Measurements from ENCODE around the gene PDF. TPM values are rescaled to one million over a fixed set of nuclear protein-coding genes. Genes with fewer than 3 reads are reported as not detected.
"Not testable (repeated sequence)": the region's sequence is repeated elsewhere in the genome, so short reads cannot be mapped to it uniquely, and the experiment has no call there.

PDF gene
- total and polyA plus RNA-seq, 4 donors = 3.6 to 6.0 (median 4.9) TPM

GRCh38 chr16:69366431-69366830 is 36.0 kb upstream of the PDF start:
- Histone ChIP-seq H3K27ac (ENCODE audit: low read depth in 1 of 2, low read length in 2 of 2) (no peak overlapping the region), H3K27me3 (ENCODE audit: control insufficient read depth in 1 of 2, insufficient read depth in 2 of 2, low read length in 1 of 2) (no peaks in the 10 kb centered on the region), H3K9me3 (ENCODE audit: control insufficient read depth, low read length) (no peaks in the 10 kb centered on the region), H3K36me3 (ENCODE audit: control insufficient read depth in 1 of 2, insufficient read depth in 2 of 2, low read length in 1 of 2) (peaks cover 10 to 11% of the 10 kb centered on the region in 2 donors), H3K4me3 (ENCODE audit: low read length in 2 of 2) (no peak overlapping the region), H3K4me1 (ENCODE audit: control insufficient read depth in 1 of 2, insufficient read depth in 2 of 2, low read length in 2 of 2) (no peaks in the 10 kb centered on the region)
- whole genome bisulfite sequencing, 2 donors = 88 to 89% methylated on average over 7 of the region's 7 CpGs
- intact Hi-C loops (cut with DNase I) = no loop called here
- no peak for ATAC-seq (ENCODE audit: low FRiP score)
- DNase-seq = no peak

GRCh38 chr16:69365901-69366300 is 35.5 kb upstream of the PDF start:
- intact Hi-C loops (cut with DNase I) = no loop called here
- no peak overlapping the region for H3K4me3 ChIP-seq (ENCODE audit: low read length in 2 of 2)
- 74 to 84% methylated on average over 2 of the region's 2 CpGs for WGBS, 2 donors
- peaks cover 10 to 11% of the 10 kb centered on the region in 2 donors for H3K36me3 ChIP-seq (ENCODE audit: control insufficient read depth in 1 of 2, insufficient read depth in 2 of 2, low read length in 1 of 2)
- H3K27me3 ChIP-seq (ENCODE audit: control insufficient read depth in 1 of 2, insufficient read depth in 2 of 2, low read length in 1 of 2) = no peaks in the 10 kb centered on the region
- no peak for ATAC-seq (ENCODE audit: low FRiP score)
- H3K9me3 ChIP-seq (ENCODE audit: control insufficient read depth, low read length) = no peaks in the 10 kb centered on the region
- H3K27ac ChIP-seq (ENCODE audit: low read depth in 1 of 2, low read length in 2 of 2) = no peak overlapping the region
- H3K4me1 ChIP-seq (ENCODE audit: control insufficient read depth in 1 of 2, insufficient read depth in 2 of 2, low read length in 2 of 2) = no peaks in the 10 kb centered on the region
- DNase-seq = no peak

GRCh38 chr16:69364088-69364487 is 33.7 kb upstream of the PDF start:
- no peaks in the 10 kb centered on the region for H3K4me1 ChIP-seq (ENCODE audit: control insufficient read depth in 1 of 2, insufficient read depth in 2 of 2, low read length in 2 of 2)
- intact Hi-C loops (cut with DNase I) = no loop called here
- H3K36me3 ChIP-seq (ENCODE audit: control insufficient read depth in 1 of 2, insufficient read depth in 2 of 2, low read length in 1 of 2) = peaks cover 8 to 11% of the 10 kb centered on the region in 2 donors

GRCh38 chr16:69363281-69363717 is 32.9 kb upstream of the PDF start:
- Histone ChIP-seq H3K4me3 (ENCODE audit: low read length in 2 of 2) (no peak overlapping the region), H3K27me3 (ENCODE audit: control insufficient read depth in 1 of 2, insufficient read depth in 2 of 2, low read length in 1 of 2) (no peaks in the 10 kb centered on the region), H3K36me3 (ENCODE audit: control insufficient read depth in 1 of 2, insufficient read depth in 2 of 2, low read length in 1 of 2) (peaks cover 7 to 11% of the 10 kb centered on the region in 2 donors), H3K27ac (ENCODE audit: low read depth in 1 of 2, low read length in 2 of 2) (no peak overlapping the region), H3K4me1 (ENCODE audit: control insufficient read depth in 1 of 2, insufficient read depth in 2 of 2, low read length in 2 of 2) (no peaks in the 10 kb centered on the region), H3K9me3 (ENCODE audit: control insufficient read depth, low read length) (no peaks in the 10 kb centered on the region)
- WGBS, 2 donors = 82 to 83% methylated on average over 5 of the region's 5 CpGs
- DNase-seq = no peak
- intact Hi-C loops (cut with DNase I) = no loop called here
- no peak for ATAC-seq (ENCODE audit: low FRiP score)

More at GRCh38 chr16:69364088-69364487, 33.7 kb upstream of the PDF start:
- WGBS, 2 donors = 86 to 89% methylated on average over 2 of the region's 2 CpGs
- H3K27ac ChIP-seq (ENCODE audit: low read depth in 1 of 2, low read length in 2 of 2) = no peak overlapping the region
- DNase-seq = no peak
- no peaks in the 10 kb centered on the region for H3K9me3 ChIP-seq (ENCODE audit: control insufficient read depth, low read length)
- H3K4me3 ChIP-seq (ENCODE audit: low read length in 2 of 2) = no peak overlapping the region
- no peak for ATAC-seq (ENCODE audit: low FRiP score)
- H3K27me3 ChIP-seq (ENCODE audit: control insufficient read depth in 1 of 2, insufficient read depth in 2 of 2, low read length in 1 of 2) = no peaks in the 10 kb centered on the region

- H3K27ac ChIP-seq (ENCODE audit: low read depth in 1 of 2, low read length in 2 of 2); DNase-seq; H3K36me3 ChIP-seq (ENCODE audit: control insufficient read depth in 1 of 2, insufficient read depth in 2 of 2, low read length in 1 of 2); H3K4me1 ChIP-seq (ENCODE audit: control insufficient read depth in 1 of 2, insufficient read depth in 2 of 2, low read length in 2 of 2); intact Hi-C loops (cut with DNase I); H3K27me3 ChIP-seq (ENCODE audit: control insufficient read depth in 1 of 2, insufficient read depth in 2 of 2, low read length in 1 of 2); H3K9me3 ChIP-seq (ENCODE audit: control insufficient read depth, low read length); H3K4me3 ChIP-seq (ENCODE audit: low read length in 2 of 2); ATAC-seq (ENCODE audit: low FRiP score): not testable (repeated sequence)
- WGBS, 2 donors = 97 to 98% methylated on average over 9 of the region's 9 CpGs
Measured at GRCh38 chr16:69360070-69360469, 29.7 kb upstream of the PDF start.

GRCh38 chr16:69351309-69352027 is 21.1 kb upstream of the PDF start, which contains the start of gene TMED6:
TMED6 (minus strand) TSS chr16:69351786; CDS start chr16:69351753, 33 bp downstream.
- H3K9me3 ChIP-seq (ENCODE audit: control insufficient read depth, low read length) = no peaks in the 10 kb centered on the region
- intact Hi-C loops (cut with DNase I) = no loop called here
- ATAC-seq (ENCODE audit: low FRiP score) (no peak), DNase-seq (no peak)
- no peak within 1 kb of the TSS for H3K4me3 ChIP-seq (ENCODE audit: low read length in 2 of 2)
- peaks cover 0 to 6% of the 10 kb centered on the region in 2 donors for H3K36me3 ChIP-seq (ENCODE audit: control insufficient read depth in 1 of 2, insufficient read depth in 2 of 2, low read length in 1 of 2)
- no peaks in the 10 kb centered on the region for H3K27me3 ChIP-seq (ENCODE audit: control insufficient read depth in 1 of 2, insufficient read depth in 2 of 2, low read length in 1 of 2)
- no peak within 1 kb of the TSS for H3K27ac ChIP-seq (ENCODE audit: low read depth in 1 of 2, low read length in 2 of 2)
- H3K4me1 ChIP-seq (ENCODE audit: control insufficient read depth in 1 of 2, insufficient read depth in 2 of 2, low read length in 2 of 2) = no peaks in the 10 kb centered on the region
- 82 to 86% methylated on average over 12 of the region's 12 CpGs for WGBS, 2 donors

- whole genome bisulfite sequencing, 2 donors = 70 to 71% methylated on average over 6 of the region's 6 CpGs
- Histone ChIP-seq H3K27ac (ENCODE audit: low read depth in 1 of 2, low read length in 2 of 2) (no peak overlapping the region), H3K4me3 (ENCODE audit: low read length in 2 of 2) (no peak overlapping the region), H3K4me1 (ENCODE audit: control insufficient read depth in 1 of 2, insufficient read depth in 2 of 2, low read length in 2 of 2) (no peaks in the 10 kb centered on the region), H3K36me3 (ENCODE audit: control insufficient read depth in 1 of 2, insufficient read depth in 2 of 2, low read length in 1 of 2) (peaks cover 0 to 3% of the 10 kb centered on the region in 2 donors), H3K27me3 (ENCODE audit: control insufficient read depth in 1 of 2, insufficient read depth in 2 of 2, low read length in 1 of 2) (no peaks in the 10 kb centered on the region), H3K9me3 (ENCODE audit: control insufficient read depth, low read length) (no peaks in the 10 kb centered on the region)
- intact Hi-C loops (cut with DNase I) = no loop called here
- ATAC-seq (ENCODE audit: low FRiP score) (no peak), DNase-seq (no peak)
Measured at GRCh38 chr16:69350536-69351133, 20.2 kb upstream of the PDF start.

GRCh38 chr16:69349536-69349935 is 19.1 kb upstream of the PDF start:
- no peaks in the 10 kb centered on the region for H3K9me3 ChIP-seq (ENCODE audit: control insufficient read depth, low read length)
- ATAC-seq (ENCODE audit: low FRiP score) = no peak
- H3K27me3 ChIP-seq (ENCODE audit: control insufficient read depth in 1 of 2, insufficient read depth in 2 of 2, low read length in 1 of 2) = no peaks in the 10 kb centered on the region
- no peak overlapping the region for H3K27ac ChIP-seq (ENCODE audit: low read depth in 1 of 2, low read length in 2 of 2)
- no peaks in the 10 kb centered on the region for H3K4me1 ChIP-seq (ENCODE audit: control insufficient read depth in 1 of 2, insufficient read depth in 2 of 2, low read length in 2 of 2)
- peaks cover 0 to 3% of the 10 kb centered on the region in 2 donors for H3K36me3 ChIP-seq (ENCODE audit: control insufficient read depth in 1 of 2, insufficient read depth in 2 of 2, low read length in 1 of 2)
- H3K4me3 ChIP-seq (ENCODE audit: low read length in 2 of 2) = no peak overlapping the region
- DNase-seq = no peak
- intact Hi-C loops (cut with DNase I) = no loop called here
- 84 to 87% methylated on average over 10 of the region's 10 CpGs for WGBS, 2 donors

GRCh38 chr16:69348222-69348621 is 17.8 kb upstream of the PDF start:
- Histone ChIP-seq H3K4me1 (ENCODE audit: control insufficient read depth in 1 of 2, insufficient read depth in 2 of 2, low read length in 2 of 2) (no peaks in the 10 kb centered on the region), H3K27me3 (ENCODE audit: control insufficient read depth in 1 of 2, insufficient read depth in 2 of 2, low read length in 1 of 2) (no peaks in the 10 kb centered on the region), H3K36me3 (ENCODE audit: control insufficient read depth in 1 of 2, insufficient read depth in 2 of 2, low read length in 1 of 2) (peaks cover 2 to 5% of the 10 kb centered on the region in 2 donors), H3K27ac (ENCODE audit: low read depth in 1 of 2, low read length in 2 of 2) (no peak overlapping the region), H3K9me3 (ENCODE audit: control insufficient read depth, low read length) (no peaks in the 10 kb centered on the region), H3K4me3 (ENCODE audit: low read length in 2 of 2) (no peak overlapping the region)
- WGBS, 2 donors = 94 to 95% methylated on average over 6 of the region's 6 CpGs
- ATAC-seq (ENCODE audit: low FRiP score) = no peak
- DNase-seq = no peak
- intact Hi-C loops (cut with DNase I) = no loop called here
